ENCODE measurements around the gene RPP25L.

DNA sequence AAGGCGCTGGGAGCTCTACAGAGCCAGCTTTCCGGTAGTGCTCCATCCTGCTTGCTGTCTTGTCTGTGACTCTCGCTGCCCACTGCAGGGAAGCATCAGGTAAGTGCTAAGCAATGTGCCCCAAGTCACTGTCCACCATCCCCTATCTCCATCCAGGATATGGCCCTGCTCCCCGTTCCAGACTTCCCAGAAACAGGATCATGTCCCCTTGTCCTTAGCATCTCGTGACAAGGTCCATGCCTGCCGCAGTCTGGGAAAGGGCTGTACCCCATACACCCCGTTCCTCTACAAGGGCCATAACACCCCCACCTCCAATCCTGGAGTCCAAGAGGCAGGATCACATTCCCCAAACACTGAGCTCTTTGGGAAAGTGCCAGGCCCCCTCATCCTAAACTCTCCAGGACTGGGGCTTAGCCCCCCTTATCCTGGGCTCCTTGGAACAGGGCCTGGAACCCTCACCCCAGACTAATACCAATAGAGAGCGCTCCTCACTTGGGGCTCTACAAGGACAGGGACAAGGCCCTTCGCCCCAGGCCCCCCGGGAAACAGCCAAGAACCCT is 566 bp downstream of the RPP25L start:
- TF ChIP-seq EP300 (IDR thresholded peaks at IDR 0.05; ENCODE audit: borderline replicate concordance) = no peak
- TF ChIP-seq, protein P1, sequence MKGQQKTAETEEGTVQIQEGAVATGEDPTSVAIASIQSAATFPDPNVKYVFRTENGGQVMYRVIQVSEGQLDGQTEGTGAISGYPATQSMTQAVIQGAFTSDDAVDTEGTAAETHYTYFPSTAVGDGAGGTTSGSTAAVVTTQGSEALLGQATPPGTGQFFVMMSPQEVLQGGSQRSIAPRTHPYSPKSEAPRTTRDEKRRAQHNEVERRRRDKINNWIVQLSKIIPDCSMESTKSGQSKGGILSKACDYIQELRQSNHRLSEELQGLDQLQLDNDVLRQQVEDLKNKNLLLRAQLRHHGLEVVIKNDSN (IDR thresholded peaks at IDR 0.05) = no peak
- TF ChIP-seq TAF1 (IDR thresholded peaks at IDR 0.05; ENCODE audit: low read depth) = no peak
- TF ChIP-seq EGR1 (IDR thresholded peaks at IDR 0.05) = no peak
- TF ChIP-seq RAD21 (IDR thresholded peaks at IDR 0.05; ENCODE audit: low read depth) = no peak
- TF ChIP-seq, protein P2, sequence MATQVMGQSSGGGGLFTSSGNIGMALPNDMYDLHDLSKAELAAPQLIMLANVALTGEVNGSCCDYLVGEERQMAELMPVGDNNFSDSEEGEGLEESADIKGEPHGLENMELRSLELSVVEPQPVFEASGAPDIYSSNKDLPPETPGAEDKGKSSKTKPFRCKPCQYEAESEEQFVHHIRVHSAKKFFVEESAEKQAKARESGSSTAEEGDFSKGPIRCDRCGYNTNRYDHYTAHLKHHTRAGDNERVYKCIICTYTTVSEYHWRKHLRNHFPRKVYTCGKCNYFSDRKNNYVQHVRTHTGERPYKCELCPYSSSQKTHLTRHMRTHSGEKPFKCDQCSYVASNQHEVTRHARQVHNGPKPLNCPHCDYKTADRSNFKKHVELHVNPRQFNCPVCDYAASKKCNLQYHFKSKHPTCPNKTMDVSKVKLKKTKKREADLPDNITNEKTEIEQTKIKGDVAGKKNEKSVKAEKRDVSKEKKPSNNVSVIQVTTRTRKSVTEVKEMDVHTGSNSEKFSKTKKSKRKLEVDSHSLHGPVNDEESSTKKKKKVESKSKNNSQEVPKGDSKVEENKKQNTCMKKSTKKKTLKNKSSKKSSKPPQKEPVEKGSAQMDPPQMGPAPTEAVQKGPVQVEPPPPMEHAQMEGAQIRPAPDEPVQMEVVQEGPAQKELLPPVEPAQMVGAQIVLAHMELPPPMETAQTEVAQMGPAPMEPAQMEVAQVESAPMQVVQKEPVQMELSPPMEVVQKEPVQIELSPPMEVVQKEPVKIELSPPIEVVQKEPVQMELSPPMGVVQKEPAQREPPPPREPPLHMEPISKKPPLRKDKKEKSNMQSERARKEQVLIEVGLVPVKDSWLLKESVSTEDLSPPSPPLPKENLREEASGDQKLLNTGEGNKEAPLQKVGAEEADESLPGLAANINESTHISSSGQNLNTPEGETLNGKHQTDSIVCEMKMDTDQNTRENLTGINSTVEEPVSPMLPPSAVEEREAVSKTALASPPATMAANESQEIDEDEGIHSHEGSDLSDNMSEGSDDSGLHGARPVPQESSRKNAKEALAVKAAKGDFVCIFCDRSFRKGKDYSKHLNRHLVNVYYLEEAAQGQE (IDR thresholded peaks at IDR 0.05; ENCODE audit: low read depth) = no peak

Data from Ishikawa (cell line).